HG03521 (cell line): ENCODE results near the gene KRT33B.
"Not testable (repeated sequence)": the region's sequence is repeated elsewhere in the genome, so short reads cannot be mapped to it uniquely, and the experiment has no call there.

Source experiments
- ATAC-seq: cut with Tn5 transposase; IDR thresholded peaks from one replicate; pipeline ENCODE4 v1.9.1; 2021; ENCODE audit warnings: mild to moderate bottlenecking, moderate library complexity; ENCODE audit not compliant: unreplicated experiment

Gene KRT33B

DNA sequence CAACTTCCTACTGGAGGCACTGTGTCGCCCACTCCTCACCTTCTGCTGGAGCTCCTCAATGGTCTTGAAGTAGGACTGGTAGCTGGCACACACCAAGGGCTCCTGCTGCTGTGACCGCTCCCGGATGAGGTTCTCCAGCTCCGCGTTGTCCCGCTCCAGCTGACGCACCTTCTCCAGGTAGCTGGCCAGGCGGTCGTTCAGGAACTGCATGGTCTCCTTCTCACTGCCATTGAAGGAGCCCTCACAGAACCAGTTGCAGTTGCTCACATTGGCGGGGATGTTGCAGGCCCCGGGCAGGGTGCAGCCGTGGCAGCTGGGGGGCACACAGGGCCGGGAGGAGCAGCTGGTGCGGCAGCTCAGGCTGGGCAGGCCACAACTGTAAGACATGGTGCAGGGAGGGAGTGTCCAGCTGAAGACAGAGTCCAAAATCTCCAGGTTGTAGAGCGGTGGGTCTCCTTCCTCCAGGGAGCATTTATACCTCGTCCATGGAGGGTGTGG lies 19.2 kb downstream of the KRT33B start, which contains the start of gene KRT33A:
KRT33A (minus strand) TSS at position 448 of the 498 bp plus-strand sequence; CDS start at position 387, 61 bp downstream.
- ATAC-seq: not testable (repeated sequence)

DNA sequence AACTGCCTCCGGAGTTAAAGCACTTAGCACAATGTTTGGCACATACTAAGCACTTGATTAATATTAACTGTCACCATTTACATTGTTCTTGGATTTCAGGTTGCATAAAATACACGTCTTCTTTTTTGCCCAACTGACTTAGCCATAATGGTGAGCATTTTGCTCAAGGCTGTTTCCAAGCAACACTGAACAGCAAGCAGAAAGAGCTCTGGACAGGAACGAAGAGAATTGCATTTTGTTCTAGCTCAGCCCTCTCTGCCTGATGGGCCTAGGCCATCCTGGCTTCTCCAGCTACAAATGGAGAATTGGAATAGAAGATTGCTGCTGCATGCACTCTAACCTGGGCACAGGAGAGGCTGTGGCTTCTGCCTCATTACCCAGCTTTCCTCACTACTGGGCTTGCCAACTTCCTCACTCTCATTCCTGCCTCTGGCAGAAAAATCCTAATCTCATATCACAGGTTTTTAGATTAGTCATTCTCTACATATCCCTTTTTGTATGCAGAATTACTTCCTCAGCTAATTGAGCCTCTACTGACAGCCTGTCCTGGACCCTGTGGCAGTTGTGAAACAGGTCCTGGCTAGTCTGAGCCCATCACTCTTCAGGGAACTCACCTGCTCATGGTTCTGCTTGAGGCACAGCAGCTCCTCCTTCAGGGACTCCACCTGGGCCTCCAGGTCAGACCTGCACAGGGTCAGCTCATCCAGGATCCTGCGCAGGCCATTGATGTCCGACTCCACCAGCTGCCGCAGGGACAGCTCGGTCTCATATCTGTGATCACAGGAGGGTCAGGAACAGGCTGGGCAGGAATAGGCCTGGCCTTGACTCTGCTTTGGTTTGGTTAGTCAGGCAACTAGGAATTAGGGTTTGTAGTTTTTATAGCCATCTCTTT lies 21.5 kb downstream of the KRT33B start:
- ATAC-seq: no peak

DNA sequence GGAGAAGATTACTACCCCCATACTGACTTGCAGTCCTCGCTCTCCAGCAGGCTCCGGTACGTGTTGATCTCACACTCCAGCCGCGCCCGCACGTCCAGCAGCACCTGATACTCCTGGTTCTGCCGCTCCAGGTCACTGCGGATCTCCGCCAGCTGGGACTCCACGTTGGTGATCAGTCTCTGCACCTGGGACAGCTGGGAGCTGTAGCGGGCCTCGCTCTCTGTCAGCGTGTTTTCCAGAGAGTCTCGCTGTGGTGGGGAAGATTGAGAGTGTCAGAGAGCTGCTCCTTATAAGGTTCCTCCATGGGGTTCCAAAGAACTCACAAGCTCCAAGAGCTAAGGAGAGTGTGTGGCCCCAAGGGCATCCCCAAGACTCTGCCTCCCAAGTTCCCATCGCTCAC lies 23.2 kb downstream of the KRT33B start:
- not testable (repeated sequence) for ATAC-seq

DNA sequence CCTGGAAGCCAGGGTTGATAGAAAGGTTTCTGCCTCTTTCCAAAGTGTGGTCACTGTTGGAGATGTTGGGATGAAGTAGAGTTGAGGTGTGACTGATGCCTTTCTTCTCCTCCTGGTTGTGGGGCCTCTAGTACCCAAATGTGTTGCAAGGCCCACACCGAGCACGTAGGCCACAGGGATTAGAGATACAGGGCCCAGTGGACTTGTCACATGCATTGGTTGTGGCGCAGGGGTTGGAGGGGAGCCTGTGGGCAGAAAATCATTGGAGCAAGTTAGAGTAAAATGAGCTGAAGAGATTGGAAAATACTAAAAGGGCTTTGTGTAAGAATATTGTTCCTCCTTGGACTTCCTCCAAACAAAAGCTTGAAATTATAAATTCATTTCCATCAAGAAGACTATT lies 23.6 kb downstream of the KRT33B start:
- ATAC-seq: no peak

DNA sequence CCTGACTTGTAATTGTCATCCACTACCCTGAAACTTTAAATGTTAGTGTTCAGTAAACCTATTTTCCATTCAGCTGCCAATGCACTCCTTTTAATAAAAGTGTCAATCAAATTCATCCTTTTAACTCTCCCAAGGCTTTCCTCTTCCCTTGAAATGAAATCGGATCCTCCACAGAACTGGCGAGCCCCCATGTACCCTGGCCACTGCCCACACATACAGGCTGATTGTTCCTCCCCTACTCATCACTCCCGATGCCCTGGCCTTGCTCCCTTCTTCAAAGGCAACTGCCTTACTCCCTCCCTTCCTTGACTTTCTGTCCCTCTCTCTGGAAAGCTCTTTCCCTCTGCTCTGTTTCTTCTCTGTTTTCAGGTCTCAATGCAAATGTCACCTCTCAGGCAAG lies 26.6 kb downstream of the KRT33B start:
- ATAC-seq: no peak

DNA sequence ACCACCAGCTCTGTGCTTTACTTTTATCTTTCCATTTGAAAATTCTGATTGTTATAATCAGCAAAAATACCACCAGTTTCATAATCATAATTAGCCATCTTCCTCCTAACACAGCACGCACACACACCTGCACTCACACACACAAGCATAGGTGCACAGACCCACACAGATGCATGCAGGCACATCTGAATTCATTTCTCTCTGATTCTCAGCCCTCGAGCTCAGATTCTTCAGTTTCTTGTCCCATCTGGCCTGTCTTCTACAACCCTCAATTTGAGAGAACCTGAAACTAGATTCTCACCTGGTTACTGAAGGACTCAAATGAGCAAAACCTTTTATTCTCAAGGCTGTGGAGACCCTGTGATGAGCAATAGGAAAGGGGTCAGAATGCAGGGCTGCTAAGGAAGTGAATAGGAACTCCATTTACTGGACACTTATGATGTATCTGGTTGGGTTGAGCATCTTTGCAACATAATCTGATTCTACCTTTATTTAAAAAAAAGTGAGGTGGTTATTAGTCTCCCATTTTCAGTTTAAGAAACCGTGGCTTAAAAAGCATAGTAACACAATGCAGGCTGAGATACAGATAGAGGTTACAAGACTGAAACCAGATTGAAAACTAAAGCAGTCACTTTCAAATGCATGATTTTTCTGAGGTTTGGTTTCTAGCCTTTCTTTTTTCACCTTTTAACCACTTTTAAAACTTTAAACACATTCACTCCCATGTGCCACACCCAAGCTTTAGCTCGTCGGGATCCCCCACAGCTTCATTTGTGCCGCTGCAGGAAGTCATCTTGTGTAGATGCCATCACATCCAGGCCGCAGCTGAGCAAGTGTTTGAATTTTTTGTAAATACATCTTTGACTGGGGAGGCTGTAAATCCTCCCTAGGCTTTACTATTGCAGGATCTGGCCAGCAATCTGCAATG lies 28.4 kb downstream of the KRT33B start:
- ATAC-seq: no peak

DNA sequence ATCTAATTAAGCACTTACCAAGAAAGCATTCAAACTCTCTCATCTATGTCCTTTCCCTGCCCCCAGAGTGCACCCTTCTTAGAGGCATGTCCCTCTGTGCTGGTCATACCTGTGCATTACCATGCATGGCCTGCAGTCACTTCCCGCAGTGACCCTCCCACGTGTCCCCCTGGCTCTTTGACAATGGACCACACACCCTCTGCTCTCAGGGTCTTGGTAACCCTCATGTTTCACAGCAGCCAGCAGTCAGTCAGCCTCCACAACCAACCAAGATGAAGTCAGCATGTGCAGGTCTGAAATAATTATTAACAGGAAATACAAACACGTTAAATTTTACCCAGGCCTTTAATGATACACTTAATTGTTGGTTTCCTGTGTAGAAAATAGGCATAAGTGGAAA lies 29.1 kb downstream of the KRT33B start:
- ATAC-seq: no peak

DNA sequence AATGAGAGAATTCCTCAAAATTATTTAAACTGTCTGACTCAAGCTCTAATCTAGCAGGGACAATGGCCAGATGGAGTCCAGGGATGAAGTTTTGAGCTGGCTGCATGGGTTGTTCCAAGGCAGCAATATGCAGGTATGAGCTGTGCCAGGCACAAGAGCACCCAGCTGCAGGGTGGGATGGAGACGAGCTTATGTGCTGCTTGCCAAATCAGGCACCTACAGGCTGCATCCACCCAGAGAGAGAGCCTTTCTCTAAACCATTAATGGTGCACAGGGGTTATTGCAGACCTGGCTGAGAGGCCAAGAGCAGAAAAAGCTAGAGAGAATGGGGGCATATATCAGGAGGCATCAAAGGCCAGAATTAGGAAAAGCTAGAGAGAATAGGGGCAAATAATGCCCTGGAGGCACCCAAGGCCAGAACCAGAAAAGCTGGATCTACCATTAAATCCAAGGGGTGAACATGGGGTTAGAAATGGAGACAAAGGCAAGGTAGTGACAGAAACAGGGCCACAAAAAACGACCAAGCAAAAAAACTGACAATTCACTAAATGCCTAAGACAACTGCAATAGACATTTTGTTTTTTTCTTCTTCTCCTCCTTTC lies 29.9 kb downstream of the KRT33B start:
- ATAC-seq: no peak

DNA sequence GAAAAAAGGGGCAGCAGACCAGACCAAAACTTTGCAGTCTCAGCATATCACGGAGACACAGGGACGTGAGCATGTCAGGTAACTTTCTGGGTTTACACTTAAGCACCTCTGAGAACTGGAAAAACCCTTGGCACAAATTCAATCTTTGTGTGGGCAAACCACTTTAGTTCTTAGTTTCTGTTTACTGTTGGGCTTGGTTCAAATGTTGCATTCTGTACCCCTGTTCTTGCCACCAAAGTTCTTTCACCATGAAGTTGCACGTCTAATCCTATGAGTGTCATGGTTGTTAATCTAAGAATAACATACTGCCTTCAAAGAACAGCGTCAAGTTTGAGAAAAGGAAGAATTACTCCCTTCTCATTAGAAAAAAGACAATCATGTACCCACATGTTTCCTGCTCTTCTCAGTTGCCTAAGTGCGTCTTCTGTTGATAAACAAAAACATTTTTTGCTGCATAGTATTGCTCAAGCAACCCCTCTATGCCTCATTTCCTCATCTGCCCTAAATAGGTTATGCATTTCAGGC lies 30.6 kb downstream of the KRT33B start:
- ATAC-seq: no peak

DNA sequence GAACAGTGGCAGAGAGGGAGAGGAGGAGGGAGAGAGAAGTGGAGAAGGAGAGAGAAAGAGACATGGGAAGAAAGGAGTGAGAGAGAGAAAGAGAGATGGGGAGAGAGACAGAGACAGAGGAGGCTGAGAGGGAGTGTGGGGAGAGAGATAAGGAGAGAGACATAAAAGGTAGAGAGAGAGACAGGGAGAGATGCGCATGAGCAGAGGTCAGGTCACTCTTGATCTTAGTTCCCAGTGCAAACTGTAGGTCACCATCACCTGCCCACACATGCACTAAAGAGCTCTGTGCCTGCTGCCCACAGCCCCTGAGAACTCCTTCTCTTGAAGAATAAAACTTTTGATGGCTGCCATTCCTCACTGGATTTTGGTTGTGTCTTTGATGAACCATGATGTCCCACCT lies 33.9 kb downstream of the KRT33B start:
- no peak for ATAC-seq

DNA sequence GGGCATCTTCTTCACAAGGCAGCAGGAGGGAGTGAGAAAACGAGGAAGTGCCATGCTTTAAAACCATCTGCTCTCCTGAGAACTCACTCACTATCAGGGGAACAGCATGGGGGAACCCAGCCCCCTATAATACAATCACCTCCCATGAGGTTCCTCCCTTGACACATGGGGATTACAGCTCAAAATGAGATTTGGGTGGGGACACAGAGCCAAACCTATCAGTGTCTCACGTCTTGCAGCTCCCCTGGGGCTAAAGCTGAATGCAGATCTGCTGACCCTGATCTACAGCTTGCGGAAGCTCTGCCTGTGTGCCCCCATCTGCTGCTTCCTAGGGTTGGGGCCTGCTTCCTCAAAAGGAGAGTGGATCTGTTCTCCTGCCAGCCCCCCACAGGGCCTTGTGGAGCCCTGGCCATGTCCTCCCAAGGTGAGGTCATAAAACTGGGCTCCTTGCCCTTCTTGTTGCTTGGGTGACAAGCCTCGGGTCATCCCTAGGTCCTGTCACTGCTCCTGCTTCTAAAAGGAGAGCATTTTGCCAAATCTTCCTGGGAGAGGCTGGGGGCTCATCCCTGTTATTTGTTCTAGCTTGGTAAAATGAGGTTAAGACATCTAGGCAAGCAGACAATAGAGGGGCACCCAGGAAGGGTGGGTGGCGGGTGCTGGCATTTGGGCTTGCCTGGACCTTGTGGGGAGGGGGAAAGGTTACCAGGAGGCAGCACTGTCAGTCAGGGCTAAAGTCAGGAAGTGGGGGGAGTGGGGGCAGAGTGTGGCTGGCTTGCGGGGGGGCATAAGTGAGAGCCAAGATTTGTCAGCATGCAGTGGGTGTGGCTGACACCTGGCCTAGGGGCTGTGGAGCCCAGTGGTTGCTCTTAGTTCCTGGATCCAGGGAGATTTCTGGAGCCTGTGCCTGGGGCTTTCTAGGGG lies 35.0 kb downstream of the KRT33B start:
- ATAC-seq: no peak

DNA sequence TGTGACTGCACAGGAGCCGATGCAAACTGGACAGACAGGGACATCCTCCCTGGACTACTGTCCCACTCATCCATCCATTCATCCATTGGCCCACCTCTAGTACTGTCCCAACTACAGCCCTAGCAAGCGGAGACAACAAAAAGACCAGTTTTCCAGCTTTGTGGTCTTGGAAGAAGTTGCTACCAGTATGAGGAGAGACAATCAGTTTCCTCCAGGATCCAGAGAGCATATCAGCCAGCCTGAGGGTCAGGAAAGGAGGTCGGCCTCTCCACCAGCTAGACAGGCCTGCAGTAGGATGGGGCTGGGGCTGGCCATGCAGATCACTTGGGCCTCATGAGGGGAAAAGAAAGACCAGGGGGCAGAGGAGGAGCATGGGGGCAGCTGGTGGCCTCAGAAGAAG lies 35.8 kb downstream of the KRT33B start:
- no peak for ATAC-seq

DNA sequence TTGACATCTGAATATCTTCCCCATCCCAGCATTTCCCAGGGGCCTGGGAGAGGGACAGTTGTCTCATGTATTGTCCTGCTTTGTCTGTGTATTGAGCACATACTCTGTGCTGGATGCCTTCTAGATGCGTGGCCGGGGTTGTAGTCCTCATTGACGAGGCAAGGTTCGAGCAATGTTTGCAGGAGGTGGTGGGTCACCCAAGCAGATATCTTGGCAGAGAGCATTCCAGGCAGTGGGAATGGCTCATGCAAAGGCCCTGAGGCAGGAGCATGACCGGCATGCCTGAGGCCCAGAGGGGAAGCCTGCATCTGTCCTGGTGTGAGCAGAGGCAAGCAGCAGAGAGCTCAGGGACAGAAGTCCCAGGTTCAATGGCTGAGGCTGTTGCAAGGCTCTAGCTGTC lies 36.5 kb downstream of the KRT33B start:
- no peak for ATAC-seq

DNA sequence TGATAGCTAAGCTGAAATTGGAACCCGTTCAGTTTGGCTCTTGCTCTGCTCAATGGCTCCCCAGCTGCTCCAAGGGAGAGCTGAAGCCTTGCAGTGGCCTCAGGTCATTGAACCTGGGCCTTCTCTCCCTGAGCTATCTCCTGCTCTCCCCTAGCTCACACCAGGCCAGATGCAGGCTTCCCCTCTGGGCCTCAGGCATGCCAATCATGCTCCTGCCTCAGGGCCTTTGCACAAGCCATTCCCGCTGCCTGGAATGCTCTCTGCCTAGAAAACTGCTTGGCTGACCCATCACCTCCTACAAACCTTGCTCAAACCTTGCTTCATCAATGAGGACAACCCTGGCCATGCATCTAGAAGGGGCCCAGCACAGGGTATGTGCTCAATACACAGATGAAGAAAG lies 37.4 kb downstream of the KRT33B start:
- ATAC-seq: no peak

DNA sequence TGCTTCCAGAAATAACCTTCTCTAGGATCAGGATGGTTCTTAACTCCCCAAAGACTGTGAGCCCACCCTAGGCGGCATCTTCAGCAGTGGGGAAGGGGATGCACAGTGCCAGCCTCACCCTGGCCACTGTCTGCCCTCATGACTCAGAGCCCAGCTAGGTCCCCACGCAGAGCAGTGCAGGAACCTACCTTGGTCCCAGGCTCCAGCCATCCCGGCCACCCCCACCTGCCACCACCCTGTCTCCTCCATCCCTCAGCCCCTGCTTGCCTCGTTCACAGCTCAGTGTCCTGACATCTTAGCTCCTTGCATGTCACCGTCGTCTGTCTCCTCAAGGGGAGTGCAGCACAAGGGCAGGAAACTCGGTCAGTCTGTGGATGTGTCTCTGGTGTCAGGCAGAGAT lies 38.0 kb downstream of the KRT33B start:
- ATAC-seq: no peak

DNA sequence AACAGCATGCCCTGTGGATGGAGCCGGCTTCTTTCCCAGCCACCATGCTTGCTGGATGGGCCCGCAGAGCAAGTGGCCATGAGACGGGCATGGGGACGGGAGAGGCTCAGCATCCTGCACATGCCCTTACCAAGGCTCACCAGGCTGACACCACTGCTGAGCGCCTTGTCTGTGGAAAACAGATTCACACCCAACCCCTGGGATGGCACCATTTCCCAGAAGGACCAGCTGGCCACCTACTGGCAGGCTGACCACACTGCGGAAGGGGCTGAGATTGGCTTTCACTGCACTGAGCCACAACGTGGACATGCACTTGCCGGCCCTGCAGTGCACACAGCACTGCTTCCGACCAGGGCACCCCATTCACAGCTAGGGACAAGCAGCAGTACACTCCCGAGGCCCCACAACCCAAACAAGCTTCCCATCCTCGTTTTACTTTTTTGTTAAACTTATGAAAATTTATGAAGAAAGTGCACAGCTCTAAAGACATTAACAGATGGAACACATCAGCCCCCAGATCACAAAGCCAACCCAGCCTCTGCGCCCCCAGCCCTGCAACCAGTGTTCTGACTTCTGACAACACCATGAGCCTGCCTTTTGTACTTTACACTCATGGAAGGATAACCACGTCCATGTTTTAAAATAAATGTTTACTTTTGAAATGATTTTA lies 40.2 kb downstream of the KRT33B start:
- ATAC-seq: no peak

DNA sequence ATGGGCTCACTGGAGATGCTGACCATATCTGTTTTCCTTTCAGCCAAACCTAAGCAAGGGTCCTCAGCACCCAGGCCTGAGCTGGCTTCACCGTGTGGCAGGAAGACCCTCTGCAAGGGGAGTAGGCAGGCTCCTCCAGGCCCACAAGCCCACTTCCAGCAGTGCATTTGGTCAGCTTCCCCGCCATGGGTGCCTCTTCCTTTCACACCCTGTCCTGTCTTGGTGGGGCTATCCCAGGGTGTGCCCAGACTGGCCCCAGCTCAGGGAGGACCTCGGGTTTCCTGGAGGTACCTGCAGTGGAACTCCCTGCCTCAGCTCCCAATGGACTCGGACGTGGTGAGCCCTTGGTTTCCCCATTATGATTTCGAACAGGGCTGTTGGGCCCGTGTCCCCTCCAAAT lies 41.4 kb downstream of the KRT33B start:
- ATAC-seq: no peak

DNA sequence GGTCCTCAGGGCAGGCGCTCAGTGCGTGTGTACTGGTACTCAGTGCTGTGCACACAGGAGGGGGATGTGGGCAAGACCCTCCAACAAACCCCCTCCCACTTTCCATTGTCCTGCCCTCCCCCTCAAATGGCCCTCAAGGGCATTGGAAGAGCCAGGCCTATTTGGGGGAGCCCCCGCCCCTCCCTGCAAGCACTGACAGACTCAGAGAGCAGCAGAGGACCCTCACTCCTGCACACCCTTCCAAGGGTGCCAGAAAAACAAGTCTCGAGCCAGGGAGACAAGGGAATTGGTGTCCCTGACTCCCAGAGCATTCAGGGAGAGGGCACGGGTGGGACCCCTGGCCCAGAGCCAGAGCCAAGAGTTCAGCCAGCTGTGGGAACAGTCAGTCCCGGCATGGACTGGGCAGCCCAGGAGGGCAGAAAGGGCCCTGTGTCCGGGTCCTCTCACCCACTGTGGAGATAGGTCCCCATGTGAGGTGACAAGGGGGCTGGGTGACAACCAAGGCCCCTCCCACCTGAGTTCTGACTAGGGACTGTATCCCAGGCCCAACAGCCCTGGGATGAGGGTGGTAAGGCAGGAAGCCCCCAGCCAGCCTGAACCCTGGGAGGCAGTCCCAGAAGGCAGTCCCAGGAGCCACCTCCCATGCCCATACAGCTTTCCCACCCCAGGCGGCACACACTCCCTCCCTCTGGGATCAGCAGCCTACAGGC lies 42.0 kb downstream of the KRT33B start:
- no peak for ATAC-seq
